Astrocyte (in vitro differentiated cells and primary cell): ENCODE data around the gene CNDP2. TPM values are rescaled to one million over a fixed set of nuclear protein-coding genes. Genes with fewer than 3 reads are reported as not detected.

Experiments
- DNase-seq: peaks from one replicate; pipeline ENCODE4 v3.0.0-alpha.2; 2010; ENCODE audit warnings: low read depth
- FAIRE-seq: peaks from 2 replicates; lab custom pipeline; 2011; peaks lifted over from hg19 to GRCh38; lab: Jason Lieb, UNC
- H2AFZ ChIP-seq: 2 replicates; pipeline ENCODE4 v1.6.0; 2012; ENCODE audit warnings: low read depth, low read length, inconsistent platforms
- H3K27ac ChIP-seq: 2 replicates; pipeline ENCODE4 v1.5.1; 2011; ENCODE audit warnings: low read depth, low read length, inconsistent platforms
- H3K27me3 ChIP-seq: 2 replicates; pipeline ENCODE4 v1.6.0; 2011; ENCODE audit warnings: low read length, inconsistent platforms; ENCODE audit not compliant: insufficient read depth
- H3K36me3 ChIP-seq: 2 replicates; pipeline ENCODE4 v1.5.1; 2011; ENCODE audit warnings: low read length, inconsistent platforms; ENCODE audit not compliant: insufficient read depth
- H3K4me1 ChIP-seq: 2 replicates; pipeline ENCODE4 v1.5.1; 2011; ENCODE audit warnings: low read length, inconsistent platforms; ENCODE audit not compliant: insufficient read depth
- H3K4me2 ChIP-seq: 2 replicates; pipeline ENCODE4 v1.6.0; 2012; ENCODE audit warnings: low read length, inconsistent platforms
- H3K4me3 ChIP-seq: 2 replicates; pipeline ENCODE4 v1.5.1; 2011; ENCODE audit warnings: low read depth, mild to moderate bottlenecking, low read length, inconsistent platforms; ENCODE audit not compliant: insufficient read depth
- H3K79me2 ChIP-seq: 2 replicates; pipeline ENCODE4 v1.6.0; 2012; ENCODE audit warnings: mild to moderate bottlenecking, low read length, inconsistent platforms; ENCODE audit not compliant: insufficient read depth
- H3K9ac ChIP-seq: 2 replicates; pipeline ENCODE4 v1.6.0; 2012; ENCODE audit warnings: mild to moderate bottlenecking, low read length, inconsistent platforms
- H3K9me3 ChIP-seq: 2 replicates; pipeline ENCODE4 v1.5.1; 2012; ENCODE audit warnings: low read depth, mild to moderate bottlenecking, low read length, inconsistent platforms; ENCODE audit not compliant: insufficient read depth
- H4K20me1 ChIP-seq: 2 replicates; pipeline ENCODE4 v1.6.0; 2012; ENCODE audit warnings: low read length, inconsistent platforms; ENCODE audit not compliant: insufficient read depth
- H3K27ac Mint-ChIP-seq: one replicate; pipeline ENCODE4 v1.8.0; 2021; ENCODE audit warnings: mild to moderate bottlenecking, mixed read lengths; ENCODE audit not compliant: unreplicated experiment
- H3K27me3 Mint-ChIP-seq: one replicate; pipeline ENCODE4 v1.8.0; 2021; ENCODE audit warnings: low read depth, mixed read lengths; ENCODE audit not compliant: unreplicated experiment
- H3K36me3 Mint-ChIP-seq: one replicate; pipeline ENCODE4 v1.8.0; 2021; ENCODE audit warnings: low read depth, mixed read lengths; ENCODE audit not compliant: unreplicated experiment
- H3K4me1 Mint-ChIP-seq: one replicate; pipeline ENCODE4 v1.8.0; 2021; ENCODE audit warnings: low read depth, mixed read lengths; ENCODE audit not compliant: unreplicated experiment
- H3K4me3 Mint-ChIP-seq: one replicate; pipeline ENCODE4 v1.8.0; 2021; ENCODE audit warnings: mild to moderate bottlenecking, moderate library complexity, mixed read lengths; ENCODE audit not compliant: unreplicated experiment
- H3K9me3 Mint-ChIP-seq: one replicate; pipeline ENCODE4 v1.8.0; 2021; ENCODE audit warnings: mild to moderate bottlenecking, mixed read lengths; ENCODE audit not compliant: unreplicated experiment
- CTCF ChIP-seq: IDR thresholded peaks from 2 replicates; pipeline ENCODE4 v1.5.1; 2011; ENCODE audit warnings: low read depth, mild to moderate bottlenecking, inconsistent platforms, low read length, moderate library complexity; ENCODE audit not compliant: insufficient read depth
- EZH2 ChIP-seq: IDR thresholded peaks from 2 replicates; pipeline ENCODE4 v1.6.1; 2012; ENCODE audit warnings: mild to moderate bottlenecking, low read length, inconsistent platforms; ENCODE audit not compliant: insufficient read depth
- total RNA-seq: library from RNA; stranded (reverse); gene quantifications from 2 replicates; pipeline ENCODE4 v1.2.1, GENCODE V29; 2021

CNDP2 gene
- total RNA-seq, 1 donor from 2014 or later, result 149 TPM

- H3K4me3 Mint-ChIP-seq, result no peak overlapping the region
- no peaks in the 10 kb centered on the region for H3K36me3 Mint-ChIP-seq
- no peaks in the 10 kb centered on the region for H3K4me1 Mint-ChIP-seq
- Histone ChIP-seq H3K36me3 (no peaks in the 10 kb centered on the region), H3K4me1 (no peaks in the 10 kb centered on the region), H2AFZ (no peak overlapping the region), H3K4me2 (no peak overlapping the region), H3K79me2 (no peaks in the 10 kb centered on the region), H3K9me3 (no peaks in the 10 kb centered on the region), H3K27me3 (peaks cover 2% of the 10 kb centered on the region), H3K4me3 (no peak overlapping the region), H4K20me1 (no peaks in the 10 kb centered on the region), H3K9ac (no peak overlapping the region), H3K27ac (no peak overlapping the region)
- H3K9me3 Mint-ChIP-seq, result peaks cover 6% of the 10 kb centered on the region
- DNase-seq, result no peak
- no peak for FAIRE-seq
- no peak for TF ChIP-seq EZH2
- TF ChIP-seq CTCF, result no peak
- no peak overlapping the region for H3K27ac Mint-ChIP-seq
- H3K27me3 Mint-ChIP-seq, result peaks cover 4% of the 10 kb centered on the region
Observed at GRCh38 chr18:74539289-74539688, 43.1 kb downstream of the CNDP2 start.

GRCh38 chr18:74540652-74541421 lies 44.7 kb downstream of the CNDP2 start:
- FAIRE-seq, result no peak
- Mint-ChIP-seq H3K9me3 (peaks cover 10% of the 10 kb centered on the region), H3K27ac (no peak overlapping the region), H3K4me3 (no peak overlapping the region), H3K36me3 (no peaks in the 10 kb centered on the region), H3K4me1 (no peaks in the 10 kb centered on the region), H3K27me3 (peaks cover 9% of the 10 kb centered on the region)
- Histone ChIP-seq H3K27me3 (peaks cover 2% of the 10 kb centered on the region), H2AFZ (no peak overlapping the region), H3K4me2 (no peak overlapping the region), H3K9me3 (no peaks in the 10 kb centered on the region), H4K20me1 (no peaks in the 10 kb centered on the region), H3K27ac (no peak overlapping the region), H3K4me3 (no peak overlapping the region), H3K9ac (no peak overlapping the region), H3K4me1 (no peaks in the 10 kb centered on the region), H3K79me2 (no peaks in the 10 kb centered on the region), H3K36me3 (no peaks in the 10 kb centered on the region)
- TF ChIP-seq CTCF (no peak), EZH2 (no peak)
- DNase-seq, result no peak
